ENCODE data around the gene IFTAP.
"Not testable (repeated sequence)": the region's sequence is repeated elsewhere in the genome, so short reads cannot be mapped to it uniquely, and the experiment has no call there.

Gene IFTAP, protein sequence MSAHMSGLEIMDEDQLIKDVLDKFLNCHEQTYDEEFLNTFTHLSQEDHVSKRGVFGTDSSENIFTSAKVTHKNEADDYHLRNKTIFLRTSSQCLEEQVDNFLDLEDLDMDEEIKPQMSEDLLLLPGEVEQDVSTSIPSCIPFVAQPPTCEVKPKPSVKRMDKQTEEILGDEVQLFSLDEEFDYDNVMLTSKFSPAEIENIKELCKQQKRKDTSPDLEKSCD

DNA sequence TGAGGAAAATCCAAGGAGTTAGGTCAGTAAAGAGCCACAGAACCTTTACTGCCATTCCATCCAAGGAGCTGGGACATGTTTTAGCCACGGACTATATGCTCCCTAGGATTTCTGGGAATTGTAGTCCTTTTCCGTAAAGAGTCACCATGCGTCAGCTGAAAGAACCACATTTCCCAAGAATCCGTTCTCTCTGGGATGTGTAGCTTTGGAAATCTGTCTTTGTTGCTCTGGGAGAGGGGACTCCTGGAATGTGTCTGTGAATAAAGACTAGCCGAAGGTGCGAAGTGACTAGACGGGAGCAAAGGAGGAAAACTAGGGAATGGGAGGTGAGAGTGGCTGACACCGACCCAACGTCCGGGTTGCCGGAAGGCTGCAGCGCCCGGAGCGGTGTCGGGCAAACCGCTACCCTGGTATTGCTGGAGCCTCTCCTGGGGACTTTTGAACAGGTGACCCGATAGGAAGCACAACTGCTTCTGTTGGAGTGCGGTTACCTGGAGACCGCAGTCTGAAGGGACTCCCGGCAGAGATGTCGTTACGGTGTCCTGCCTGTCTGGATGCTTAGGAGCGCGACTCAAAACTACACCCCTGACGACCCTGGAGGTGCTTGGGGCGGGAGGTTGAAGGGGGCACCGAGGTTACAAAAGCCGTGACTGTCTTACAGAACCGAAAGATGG is at the start of gene IFTAP:
Gene IFTAP (plus strand): TSS at position 187 of the 674 bp plus-strand sequence. CDS start 15,602 bp downstream, outside the sequence.
- peak; percentile 73 for DNase-seq

GRCh38 chr11:36550385-36551115 is 43.8 kb upstream of the IFTAP start:
- DNase-seq: no peak

DNA sequence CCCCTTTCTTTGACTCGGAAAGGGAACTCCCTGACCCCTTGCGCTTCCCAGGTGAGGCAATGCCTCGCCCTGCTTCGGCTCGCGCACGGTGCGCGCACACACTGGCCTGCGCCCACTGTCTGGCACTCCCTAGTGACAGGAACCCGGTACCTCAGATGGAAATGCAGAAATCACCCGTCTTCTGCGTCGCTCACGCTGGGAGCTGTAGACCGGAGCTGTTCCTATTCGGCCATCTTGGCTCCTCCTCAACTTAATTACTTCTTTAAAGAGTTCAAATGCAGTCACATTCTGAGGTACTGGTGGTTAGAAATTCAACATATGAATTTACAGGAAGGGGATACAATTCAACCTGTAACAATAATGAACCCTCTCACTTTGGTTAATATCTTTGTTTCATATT is 36.9 kb upstream of the IFTAP start:
- not testable (repeated sequence) for DNase-seq

GRCh38 chr11:36557991-36558390 is 36.3 kb upstream of the IFTAP start:
- no peak for DNase-seq

GRCh38 chr11:36558571-36559413 is 35.5 kb upstream of the IFTAP start:
- no peak for DNase-seq

DNA sequence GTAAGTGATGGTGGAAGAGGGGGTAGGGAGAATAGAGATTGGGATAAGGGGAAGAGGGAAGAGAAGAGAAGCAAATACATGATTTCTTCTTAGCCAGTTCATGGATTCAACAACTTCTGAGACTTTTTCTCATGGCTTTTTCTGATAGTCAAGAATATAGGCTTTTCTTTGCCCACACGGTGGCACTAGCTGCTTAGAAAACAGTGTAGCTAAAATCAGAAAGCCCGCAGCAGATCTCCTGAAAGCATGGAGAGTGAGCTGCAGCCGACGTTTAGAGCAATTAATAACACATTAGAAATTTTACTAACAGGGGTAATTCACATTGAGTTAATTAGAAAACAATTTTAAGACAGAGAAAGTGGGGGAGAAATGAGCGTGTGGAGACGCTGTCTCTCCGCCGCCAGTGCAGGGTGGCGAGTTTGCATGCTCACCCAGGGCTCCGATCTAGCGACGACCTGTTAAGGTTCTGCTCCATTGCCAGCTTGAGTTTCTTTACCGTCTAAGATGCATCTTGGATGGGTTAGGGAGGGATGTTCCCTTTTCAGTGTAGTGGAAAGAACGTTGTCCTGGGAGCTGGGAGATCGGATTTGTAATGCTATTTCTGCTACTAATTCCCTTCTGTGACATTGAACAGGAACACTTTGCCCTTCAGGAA is 29.8 kb upstream of the IFTAP start:
- peak; percentile 12 for DNase-seq

DNA sequence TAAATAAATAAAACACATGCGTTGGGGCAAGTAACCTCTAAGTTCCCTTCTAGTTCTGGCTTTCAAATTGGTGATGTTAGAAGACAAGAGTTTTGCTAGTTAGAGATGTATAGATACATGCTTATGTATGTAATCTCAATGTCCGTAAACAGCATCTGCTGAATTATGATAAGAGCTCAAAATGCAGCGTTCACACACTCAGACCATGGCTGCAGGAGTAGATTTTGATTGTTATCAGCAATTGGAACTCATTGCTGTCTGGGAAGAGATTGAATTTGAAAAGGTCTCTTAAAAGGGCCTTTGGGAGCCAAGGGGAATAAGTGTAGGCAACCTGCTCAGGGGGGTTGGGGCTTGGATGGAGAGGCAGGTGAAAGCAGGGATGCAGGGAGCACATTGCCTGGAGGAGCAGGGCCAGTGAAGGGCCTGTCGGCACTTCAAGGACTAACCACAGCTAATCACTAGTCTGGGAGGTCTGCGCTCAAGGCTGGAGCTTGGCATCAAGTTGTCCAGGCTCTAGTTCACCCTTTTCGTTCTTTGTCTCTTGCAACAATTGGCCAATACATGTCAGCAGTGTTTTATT is 29.2 kb upstream of the IFTAP start:
- no peak for DNase-seq

DNA sequence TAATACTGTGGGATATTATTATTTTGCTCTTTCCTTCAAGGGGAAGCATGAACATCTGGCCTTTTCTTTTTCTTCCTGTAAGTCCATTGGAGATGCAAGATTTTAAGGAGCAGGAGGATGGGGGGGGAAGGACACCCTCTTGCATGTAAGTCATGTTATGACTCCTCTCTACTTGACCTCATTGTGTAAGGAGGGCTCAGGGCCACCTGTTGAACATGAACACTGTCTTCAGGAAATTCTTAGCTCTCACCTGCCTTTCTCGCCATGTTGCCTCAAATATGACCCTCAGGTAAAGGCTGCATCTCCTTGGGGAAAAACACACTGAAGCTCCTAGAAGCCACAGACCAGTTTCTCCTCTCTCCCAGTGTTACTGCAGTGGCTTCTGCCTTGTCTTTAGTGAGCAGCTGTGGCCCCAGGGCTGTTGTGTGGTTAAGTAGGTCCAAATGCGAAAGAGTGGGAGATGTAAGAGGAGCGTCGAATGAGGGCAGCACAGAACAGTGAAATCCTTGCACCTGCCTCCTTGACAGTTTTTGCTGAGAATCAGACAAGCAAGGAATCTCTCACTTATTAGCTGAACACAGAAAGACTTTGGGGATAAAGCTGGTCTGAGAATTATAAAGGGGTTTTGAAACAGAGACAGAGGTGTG is 27.8 kb upstream of the IFTAP start:
- no peak for DNase-seq

- no peak for DNase-seq
Measured at GRCh38 chr11:36567694-36568093, 26.6 kb upstream of the IFTAP start, which contains the start of gene RAG1. RAG1 (plus strand) TSS chr11:36568007; CDS start chr11:36573305, 5,298 bp downstream.

DNA sequence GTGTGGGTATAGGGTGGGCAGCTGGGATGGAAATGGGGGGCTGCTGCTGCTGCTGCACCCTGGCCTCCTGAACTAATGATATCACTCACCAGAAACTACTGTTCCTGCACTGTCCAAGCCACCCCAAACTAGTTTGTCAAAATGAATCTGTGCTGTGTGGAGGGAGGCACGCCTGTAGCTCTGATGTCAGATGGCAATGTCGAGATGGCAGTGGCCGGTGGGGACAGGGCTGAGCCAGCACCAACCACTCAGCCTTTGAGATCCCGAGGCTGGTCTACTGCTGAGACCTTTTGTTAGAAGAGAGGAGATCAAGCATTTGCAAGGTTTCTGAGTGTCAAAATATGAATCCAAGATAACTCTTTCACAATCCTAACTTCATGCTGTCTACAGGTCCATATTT is 25.2 kb upstream of the IFTAP start:
- no peak for DNase-seq

DNA sequence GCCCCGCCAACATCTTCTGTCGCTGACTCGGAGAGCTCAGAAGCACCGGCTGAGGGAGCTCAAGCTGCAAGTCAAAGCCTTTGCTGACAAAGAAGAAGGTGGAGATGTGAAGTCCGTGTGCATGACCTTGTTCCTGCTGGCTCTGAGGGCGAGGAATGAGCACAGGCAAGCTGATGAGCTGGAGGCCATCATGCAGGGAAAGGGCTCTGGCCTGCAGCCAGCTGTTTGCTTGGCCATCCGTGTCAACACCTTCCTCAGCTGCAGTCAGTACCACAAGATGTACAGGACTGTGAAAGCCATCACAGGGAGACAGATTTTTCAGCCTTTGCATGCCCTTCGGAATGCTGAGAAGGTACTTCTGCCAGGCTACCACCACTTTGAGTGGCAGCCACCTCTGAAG is 19.8 kb upstream of the IFTAP start:
- DNase-seq: no peak

GRCh38 chr11:36577373-36577772 is 16.9 kb upstream of the IFTAP start:
- DNase-seq: no peak

- no peak for DNase-seq
Measured at GRCh38 chr11:36577859-36578258, 16.4 kb upstream of the IFTAP start.

- no peak for DNase-seq
Measured at GRCh38 chr11:36578458-36578857, 15.8 kb upstream of the IFTAP start.

DNA sequence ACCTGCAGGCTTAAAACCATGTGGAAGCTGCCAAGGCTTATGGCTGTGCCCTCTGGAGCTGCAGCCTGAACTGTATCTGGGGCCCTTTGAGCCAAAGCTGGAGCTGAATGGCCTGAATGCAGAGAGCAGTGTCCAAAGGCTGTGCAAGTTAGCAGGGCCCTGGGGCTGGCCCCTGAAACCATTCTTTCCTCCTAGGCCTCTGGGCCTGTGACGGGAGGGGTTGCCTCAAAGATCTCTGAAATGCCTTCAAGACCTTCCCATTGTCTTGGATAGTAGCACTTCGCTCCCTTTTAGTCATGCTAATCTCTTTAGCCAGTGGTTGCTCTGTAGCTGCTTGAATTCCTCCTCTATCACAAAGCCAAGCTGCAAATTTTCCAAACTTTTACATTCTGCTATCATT is 12.8 kb upstream of the IFTAP start:
- no peak for DNase-seq

DNA sequence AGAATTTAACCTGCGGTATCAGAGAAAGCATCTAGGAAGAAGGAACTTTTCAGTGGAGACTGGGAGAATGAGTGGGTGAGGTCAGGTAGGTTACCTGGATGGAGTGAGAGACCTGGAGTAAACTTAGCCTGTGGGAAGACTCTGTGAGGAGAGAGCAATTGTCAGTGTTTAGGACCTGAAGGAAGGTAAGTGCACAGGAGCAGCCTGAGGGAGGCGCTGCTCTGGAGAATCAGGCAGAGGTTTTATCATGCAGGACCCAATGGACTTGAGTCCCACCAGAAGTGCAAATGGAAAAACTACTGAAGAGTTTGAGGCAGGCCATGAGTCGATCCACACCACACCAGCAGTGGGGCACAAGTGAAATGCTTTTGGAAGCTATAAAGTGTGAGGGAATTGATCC is 10.6 kb upstream of the IFTAP start:
- no peak for DNase-seq

DNA sequence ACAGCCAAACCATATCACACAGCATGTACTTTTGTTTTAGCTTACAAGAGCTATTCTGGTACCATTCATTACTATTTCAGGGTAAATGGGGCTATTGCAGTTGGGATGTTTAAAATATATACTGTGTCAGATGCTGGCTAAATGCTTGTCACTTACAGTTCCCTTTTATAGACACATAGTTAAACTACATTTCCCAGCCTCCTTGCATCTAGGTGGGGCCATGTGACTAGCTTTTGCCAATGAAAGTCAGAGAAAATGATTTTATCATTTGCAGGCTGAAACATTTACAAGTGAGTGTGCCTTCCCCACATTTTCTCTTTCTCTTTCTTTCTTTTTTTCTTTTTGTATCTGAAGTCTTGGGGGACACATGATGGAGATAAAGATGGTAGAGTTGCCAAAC is 7.8 kb upstream of the IFTAP start:
- no peak for DNase-seq

- DNase-seq: no peak
Measured at GRCh38 chr11:36588099-36588498, 6.2 kb upstream of the IFTAP start.

DNA sequence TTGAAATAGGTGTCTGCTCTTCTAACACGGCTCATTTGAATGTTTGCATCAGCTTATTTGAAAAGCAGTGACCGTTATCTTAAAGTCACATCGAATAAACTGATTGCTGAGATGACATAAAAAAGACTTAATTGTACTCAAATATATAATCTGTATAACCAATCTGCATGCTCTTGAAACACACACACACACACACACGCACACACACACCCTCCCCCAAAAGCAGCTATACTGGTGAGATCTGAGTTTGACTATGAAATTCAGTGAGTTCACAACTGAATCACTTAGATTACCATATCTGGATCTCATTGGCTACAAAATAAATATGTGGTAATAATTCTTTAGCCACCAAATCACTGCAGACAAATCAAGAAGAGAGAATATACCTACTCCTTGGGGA is 3.8 kb upstream of the IFTAP start:
- DNase-seq: no peak

GRCh38 chr11:36591433-36591832 is 2.9 kb upstream of the IFTAP start:
- DNase-seq: no peak

GRCh38 chr11:36596880-36597279 is 2.6 kb downstream of the IFTAP start:
- no peak for DNase-seq

- DNase-seq: no peak
Measured at GRCh38 chr11:36598051-36598450, 3.7 kb downstream of the IFTAP start, which contains the start of gene RAG2. RAG2 (minus strand) TSS chr11:36598236; CDS start chr11:36594168, 4,068 bp downstream.

All from NCI-H2081 treated with DMSO at 0.1 percent for 48 hours (cell line).